GM12878 (cell line): Measurements from ENCODE around the gene IL18R1. TPM values are rescaled to one million over a fixed set of nuclear protein-coding genes. Genes with fewer than 3 reads are reported as not detected.

ENCODE experiments used
- ATAC-seq: fragments of 200-7000 bp; cut with Tn5 transposase; 3 replicates; pipeline ENCODE4 v1.9.1; 2020; ENCODE audit warnings: mild to moderate bottlenecking, moderate library complexity
- BruUV-seq: library from RNA; stranded (reverse); fragments of 400-500 nt; replicated peaks from 2 replicates; lab custom pipeline; 2021; lab: Mats Ljungman, UMichigan
- CTCF ChIA-PET: fragments of 300-600 bp; sonication (Branson Sonifier 250); formaldehyde crosslinking; extraction: SDS; loops from one replicate; lab custom pipeline; 2021; ENCODE audit warnings: inconsistent platforms; lab: Yijun Ruan, JAX
- POLR2A ChIA-PET: fragments of 350-600 bp; formaldehyde crosslinking; extraction: SDS; loops from one replicate; lab custom pipeline; 2021; ENCODE audit warnings: inconsistent platforms; lab: Charles Lee
- RAD21 ChIA-PET: fragments of 300-600 bp; sonication (Branson Sonifier 250); formaldehyde crosslinking; loops from one replicate; lab custom pipeline; 2023; ENCODE audit warnings: antibody characterized with exemption; ENCODE audit not compliant: unreplicated experiment; lab: Charles Lee
- SMC1A ChIA-PET: fragments of 300-600 bp; sonication (Branson Sonifier 250); formaldehyde crosslinking; loops from one replicate; lab custom pipeline; 2023; ENCODE audit not compliant: unreplicated experiment, uncharacterized antibody; lab: Charles Lee
- DNase-seq: peaks from one replicate; pipeline ENCODE4 v3.0.0-alpha.2; 2011; ENCODE audit warnings: low read depth, low spot score
- FAIRE-seq: peaks from 3 replicates; lab custom pipeline; 2011; peaks lifted over from hg19 to GRCh38; lab: Jason Lieb, UNC
- H2AFZ ChIP-seq: 2 replicates; pipeline ENCODE4 v1.6.0; 2011; ENCODE audit warnings: low read depth, low read length, control low read depth; ENCODE audit not compliant: control insufficient read depth
- H3K27ac ChIP-seq: 2 replicates; pipeline ENCODE4 v1.5.1; 2011; ENCODE audit warnings: control low read depth; ENCODE audit not compliant: control insufficient read depth, insufficient read depth
- H3K27me3 ChIP-seq, 2 experiments: replicated peaks in 1 of 2; 2 replicates each; pipeline versions ENCODE4 v1.6.0 to v1.6.1; 2011; ENCODE audit warnings: low read length in 1 of 2; ENCODE audit not compliant: control insufficient read depth in 2 of 2, insufficient read depth in 2 of 2
- H3K36me3 ChIP-seq, 2 experiments: 2 replicates each; pipeline ENCODE4 v1.5.1; 2011; ENCODE audit warnings: low read length in 1 of 2; ENCODE audit not compliant: control insufficient read depth in 2 of 2, insufficient read depth in 2 of 2
- H3K4me1 ChIP-seq: 2 replicates; pipeline ENCODE4 v1.6.1; 2011; ENCODE audit warnings: mild to moderate bottlenecking, low read length, moderate library complexity, mixed read lengths; ENCODE audit not compliant: control insufficient read depth, insufficient read depth
- H3K4me2 ChIP-seq: 2 replicates; pipeline ENCODE4 v1.6.0; 2011; ENCODE audit warnings: control low read depth; ENCODE audit not compliant: control insufficient read depth, insufficient read depth
- H3K4me3 ChIP-seq: fragments of 200-600 bp; sonication (generic); 2 replicates; pipeline ENCODE4 v1.5.1; 2016
- H3K79me2 ChIP-seq: 2 replicates; pipeline ENCODE4 v1.6.0; 2011; ENCODE audit warnings: low read length; ENCODE audit not compliant: control insufficient read depth, insufficient read depth
- H3K9ac ChIP-seq: 2 replicates; pipeline ENCODE4 v1.8.0; 2011; ENCODE audit warnings: low read length, control low read depth, mixed read lengths; ENCODE audit not compliant: control insufficient read depth, insufficient read depth
- H3K9me3 ChIP-seq: replicated peaks from 3 replicates; pipeline ENCODE4 v1.5.1; 2011; ENCODE audit warnings: mild to moderate bottlenecking, low read length; ENCODE audit not compliant: control insufficient read depth, insufficient read depth
- H4K20me1 ChIP-seq: 2 replicates; pipeline ENCODE4 v1.6.0; 2011; ENCODE audit not compliant: control insufficient read depth, insufficient read depth
- ATF2 ChIP-seq: IDR thresholded peaks from 2 replicates; pipeline ENCODE4 v1.6.1; 2012; ENCODE audit warnings: low read length, inconsistent platforms
- E2F8 ChIP-seq: fragments of 450-650 bp; IDR thresholded peaks from 2 replicates; pipeline ENCODE4 v1.6.1; 2018; ENCODE audit warnings: mild to moderate bottlenecking, low read depth, moderate library complexity; ENCODE audit not compliant: partially characterized antibody
- ESRRA ChIP-seq: IDR thresholded peaks from 2 replicates; pipeline ENCODE4 v1.6.1; 2012; ENCODE audit warnings: mild to moderate bottlenecking, low read length, improper control_type of control experiment
- SMARCA5 ChIP-seq: fragments of 450-650 bp; IDR thresholded peaks from 2 replicates; pipeline ENCODE4 v1.6.1; 2017; ENCODE audit warnings: mild to moderate bottlenecking
- SP1 ChIP-seq: IDR thresholded peaks from one replicate; pipeline ENCODE4 v1.6.1; 2011; ENCODE audit warnings: low read depth, low read length
- SPI1 ChIP-seq: IDR thresholded peaks from 2 replicates; pipeline ENCODE4 v1.6.1; 2011; ENCODE audit warnings: low read depth, mild to moderate bottlenecking, low read length, moderate library complexity, borderline replicate concordance; ENCODE audit not compliant: insufficient read depth
- SUPT20H ChIP-seq: IDR thresholded peaks from 2 replicates; pipeline ENCODE4 v1.6.1; 2011; ENCODE audit warnings: low read depth, mild to moderate bottlenecking, low read length, moderate library complexity, borderline replicate concordance; ENCODE audit not compliant: control insufficient read depth
- TAF1 ChIP-seq: IDR thresholded peaks from 2 replicates; pipeline ENCODE4 v1.6.1; 2011; ENCODE audit warnings: mild to moderate bottlenecking, low read depth, low read length, borderline replicate concordance
- TBL1XR1 ChIP-seq: IDR thresholded peaks from 2 replicates; pipeline ENCODE4 v1.6.1; 2012; ENCODE audit warnings: low read depth, low read length, improper control_type of control experiment
- ZNF622 ChIP-seq: fragments of 450-650 bp; IDR thresholded peaks from 2 replicates; pipeline ENCODE4 v1.6.1; 2017; ENCODE audit warnings: mild to moderate bottlenecking, inconsistent platforms
- WGBS: methylation state at CpG from one replicate; pipeline ENCODE4 v1.1.6; 2016; ENCODE audit warnings: low lambda C conversion rate; ENCODE audit not compliant: insufficient replicate concordance, insufficient coverage; ENCODE audit errors: missing lambda C conversion rate; 5-methylcytosine and 5-hydroxymethylcytosine counted together
- in situ Hi-C: fragments of 300-500 bp; cut with MboI; formaldehyde crosslinking; loops from 9 replicates; pipeline ENCODE4 v1.14.3; 2018; ENCODE audit warnings: mixed read lengths
- intact Hi-C: fragments of 100-400 bp; cut with micrococcal nuclease; formaldehyde crosslinking; loops from one replicate; pipeline ENCODE4 v1.14.2; 2022; ENCODE audit not compliant: unreplicated experiment
- polyA plus RNA-seq, 11 experiments: library from polyadenylated mRNA; depleted of rRNA in 4 of 11; unstranded in 6 of 11; stranded (reverse) in 5 of 11; fragments of >200 nt; fragmentation: Nextera tagmentation in 4 of 11; fragmentation: Illumina TruSeq in 1 of 11; extraction: Ambion mirVana in 4 of 11; extraction: Trizol in 1 of 11; gene quantifications; 1 replicate in 1 of 11; 2 replicates in 10 of 11; pipeline versions ENCODE4 v1.2.1 to v1.2.3, GENCODE V29; 2011 to 2016; ENCODE audit warnings: inconsistent platforms in 2 of 11, missing spikeins in 2 of 11, low read depth in 1 of 11
- total RNA-seq, 4 experiments: library from RNA; depleted of rRNA in 3 of 4; stranded (reverse); fragments of >200 nt in 3 of 4; fragmentation: Illumina TruSeq in 1 of 4; extraction: Trizol in 1 of 4; gene quantifications; 2 replicates each; pipeline versions ENCODE4 v1.2.1 to v1.2.3, GENCODE V29; 2013 to 2021
- TF ChIP-seq, protein P1 (sequence below): IDR thresholded peaks from 2 replicates; pipeline ENCODE4 v1.6.1; 2012; ENCODE audit warnings: mild to moderate bottlenecking, low read depth, low read length

Gene IL18R1
- total and polyA plus RNA-seq, 10 of the 15 experiments (the other 5 are each of a cell fraction or from before 2014, with no cell fraction given) = 3.5 to 15.5 (median 11.1) TPM

DNA sequence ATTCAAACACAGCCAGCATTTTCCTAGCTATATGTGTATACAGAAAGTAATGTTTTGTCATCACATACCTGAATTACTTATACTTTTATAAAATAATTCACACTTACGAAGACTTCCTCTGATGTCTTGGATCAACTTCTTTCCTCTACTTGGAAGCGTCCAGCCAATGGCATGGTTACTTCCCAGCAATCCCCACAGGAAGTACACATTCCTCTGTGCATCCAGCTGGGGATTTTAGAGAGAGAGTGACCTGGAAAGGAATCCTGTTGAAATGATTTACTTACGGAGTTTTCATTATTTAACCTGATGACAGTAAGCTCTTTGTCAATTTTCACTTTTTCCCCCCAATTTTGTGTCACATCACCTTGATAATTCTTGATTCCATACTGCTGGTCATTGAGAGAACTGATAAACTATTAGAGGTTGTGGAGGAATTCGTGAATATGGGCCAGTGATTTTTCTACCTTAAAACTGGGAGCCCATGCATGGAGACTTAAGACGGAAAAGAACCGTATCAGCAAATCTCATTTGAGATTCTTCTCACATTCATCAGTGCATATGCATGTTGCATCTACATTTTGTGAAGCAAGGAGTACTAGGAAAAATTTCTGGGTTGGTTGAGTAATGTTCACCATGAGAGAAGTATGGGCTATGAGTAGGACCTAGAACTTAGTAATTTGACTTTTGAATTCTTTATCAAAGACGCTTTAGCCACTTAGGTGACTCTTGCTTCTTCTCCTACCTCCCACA lies 9.0 kb upstream of the IL18R1 start:
- Histone ChIP-seq H3K4me3 (no peak overlapping the region), H4K20me1 (no peaks in the 10 kb centered on the region), H3K27ac (no peak overlapping the region), H3K27me3 (no peaks in the 10 kb centered on the region), H3K36me3 (no peaks in the 10 kb centered on the region), H3K9ac (no peak overlapping the region), H3K9me3 (no peaks in the 10 kb centered on the region), H2AFZ (no peak overlapping the region), H3K4me1 (no peaks in the 10 kb centered on the region), H3K4me2 (no peak overlapping the region), H3K79me2 (no peaks in the 10 kb centered on the region)
- ChIA-PET SMC1A (interaction anchor here (0.7 kb wide), 1 partner anchor 81 kb away, joined by 3 read pairs; no protein-coding TSS in a partner anchor), POLR2A (no interaction called here), RAD21 (no interaction called here), CTCF (interaction anchor here (0.6 kb wide), 1 partner anchor 68 kb away, joined by 4 read pairs; no protein-coding TSS in a partner anchor)
- intact Hi-C loops (no loop called here), in situ Hi-C loops (no loop called here)
- DNase-seq (no peak), ATAC-seq (no peak), FAIRE-seq (no peak)
- WGBS = 37% methylated on average over 7 of the region's 7 CpGs
- TF ChIP-seq SP1 (no peak), ATF2 (no peak), SMARCA5 (no peak), ZNF622 (no peak), TBL1XR1 (no peak), ESRRA (no peak), E2F8 (no peak), SPI1 (no peak), TAF1 (no peak), SUPT20H (no peak)
- TF ChIP-seq, protein P1, sequence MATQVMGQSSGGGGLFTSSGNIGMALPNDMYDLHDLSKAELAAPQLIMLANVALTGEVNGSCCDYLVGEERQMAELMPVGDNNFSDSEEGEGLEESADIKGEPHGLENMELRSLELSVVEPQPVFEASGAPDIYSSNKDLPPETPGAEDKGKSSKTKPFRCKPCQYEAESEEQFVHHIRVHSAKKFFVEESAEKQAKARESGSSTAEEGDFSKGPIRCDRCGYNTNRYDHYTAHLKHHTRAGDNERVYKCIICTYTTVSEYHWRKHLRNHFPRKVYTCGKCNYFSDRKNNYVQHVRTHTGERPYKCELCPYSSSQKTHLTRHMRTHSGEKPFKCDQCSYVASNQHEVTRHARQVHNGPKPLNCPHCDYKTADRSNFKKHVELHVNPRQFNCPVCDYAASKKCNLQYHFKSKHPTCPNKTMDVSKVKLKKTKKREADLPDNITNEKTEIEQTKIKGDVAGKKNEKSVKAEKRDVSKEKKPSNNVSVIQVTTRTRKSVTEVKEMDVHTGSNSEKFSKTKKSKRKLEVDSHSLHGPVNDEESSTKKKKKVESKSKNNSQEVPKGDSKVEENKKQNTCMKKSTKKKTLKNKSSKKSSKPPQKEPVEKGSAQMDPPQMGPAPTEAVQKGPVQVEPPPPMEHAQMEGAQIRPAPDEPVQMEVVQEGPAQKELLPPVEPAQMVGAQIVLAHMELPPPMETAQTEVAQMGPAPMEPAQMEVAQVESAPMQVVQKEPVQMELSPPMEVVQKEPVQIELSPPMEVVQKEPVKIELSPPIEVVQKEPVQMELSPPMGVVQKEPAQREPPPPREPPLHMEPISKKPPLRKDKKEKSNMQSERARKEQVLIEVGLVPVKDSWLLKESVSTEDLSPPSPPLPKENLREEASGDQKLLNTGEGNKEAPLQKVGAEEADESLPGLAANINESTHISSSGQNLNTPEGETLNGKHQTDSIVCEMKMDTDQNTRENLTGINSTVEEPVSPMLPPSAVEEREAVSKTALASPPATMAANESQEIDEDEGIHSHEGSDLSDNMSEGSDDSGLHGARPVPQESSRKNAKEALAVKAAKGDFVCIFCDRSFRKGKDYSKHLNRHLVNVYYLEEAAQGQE = no peak
- BruUV-seq = no TSS peak
